GM12892 (cell line): ENCODE measurements around the gene H3-3A.

Experiments
- POLR2A ChIP-seq: IDR thresholded peaks from 2 replicates; pipeline ENCODE4 v1.6.1; 2011; ENCODE audit warnings: low read depth, low read length, control low read depth
- POLR2AphosphoS5 ChIP-seq: IDR thresholded peaks from 2 replicates; pipeline ENCODE4 v1.6.1; 2011; ENCODE audit warnings: low read depth, low read length, control low read depth
- TAF1 ChIP-seq: IDR thresholded peaks from 2 replicates; pipeline ENCODE4 v1.6.1; 2011; ENCODE audit warnings: low read depth, mild to moderate bottlenecking, control low read depth, low read length, borderline replicate concordance

DNA sequence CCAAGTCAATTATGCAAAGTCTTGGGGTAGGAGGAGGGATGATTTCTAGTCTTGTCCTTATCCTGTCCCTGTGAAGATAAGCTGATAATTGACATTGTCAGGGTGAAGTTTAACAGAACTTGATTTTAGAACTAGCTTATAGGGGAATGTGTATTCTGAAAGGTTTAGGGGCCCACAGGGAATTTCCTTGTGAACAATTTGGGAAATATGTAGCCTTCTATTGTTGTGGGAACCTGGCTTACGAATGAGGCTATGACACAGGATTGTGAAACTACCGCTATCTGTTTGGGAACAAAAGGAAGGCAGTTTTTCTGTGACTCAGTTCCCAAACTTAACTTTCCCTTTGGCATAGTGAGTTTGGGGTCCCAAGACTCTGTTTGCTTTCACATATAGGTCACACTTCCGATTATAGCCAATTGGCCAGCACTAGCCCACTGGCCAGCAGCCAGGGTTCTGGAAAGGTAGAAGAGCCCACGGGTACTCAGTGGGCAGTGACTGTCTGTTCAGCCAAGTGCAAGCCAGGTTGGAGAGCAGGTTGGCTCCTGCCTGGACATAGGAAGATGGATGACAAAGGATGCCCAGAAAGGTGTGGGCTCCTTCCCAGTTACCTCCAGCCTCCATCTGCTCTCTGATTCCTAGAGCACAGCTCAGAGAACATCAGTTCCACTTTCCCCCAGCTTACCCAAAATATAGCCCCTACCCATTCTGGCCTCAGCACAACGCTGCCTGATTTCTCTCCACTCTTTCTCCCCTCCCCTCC is 35.5 kb downstream of the H3-3A start:
- TF ChIP-seq POLR2AphosphoS5: no peak
- no peak for TF ChIP-seq POLR2A
- TF ChIP-seq TAF1: no peak
